Calu3 (cell line): ENCODE results near the gene RAB7B. TPM values are rescaled to one million over a fixed set of nuclear protein-coding genes. Genes with fewer than 3 reads are reported as not detected.

Source experiments
- BruUV-seq: library from RNA; stranded (reverse); fragments of 400-500 nt; replicated peaks from 2 replicates; lab custom pipeline; 2021; lab: Mats Ljungman, UMichigan
- CTCF ChIA-PET: fragments of 300-600 bp; sonication (Branson Sonifier 250); formaldehyde crosslinking; loops from one replicate; lab custom pipeline; 2022; ENCODE audit warnings: antibody characterized with exemption; lab: Charles Lee
- DNase-seq: peaks from one replicate; pipeline ENCODE4 v3.0.0; 2022
- H3K27ac Mint-ChIP-seq: one replicate; pipeline ENCODE4 v1.8.0; 2022; ENCODE audit warnings: mixed read lengths; ENCODE audit not compliant: unreplicated experiment
- H3K27me3 Mint-ChIP-seq: one replicate; pipeline ENCODE4 v1.8.0; 2022; ENCODE audit warnings: mixed read lengths; ENCODE audit not compliant: unreplicated experiment
- H3K36me3 Mint-ChIP-seq: one replicate; pipeline ENCODE4 v1.8.0; 2022; ENCODE audit warnings: mild to moderate bottlenecking, moderate library complexity, mixed read lengths; ENCODE audit not compliant: insufficient read depth, unreplicated experiment
- H3K4me1 Mint-ChIP-seq: one replicate; pipeline ENCODE4 v1.8.0; 2022; ENCODE audit warnings: mild to moderate bottlenecking, low read depth, mixed read lengths; ENCODE audit not compliant: unreplicated experiment
- H3K4me3 Mint-ChIP-seq: one replicate; pipeline ENCODE4 v1.8.0; 2022; ENCODE audit warnings: mild to moderate bottlenecking, low read depth, moderate library complexity, mixed read lengths; ENCODE audit not compliant: unreplicated experiment
- H3K9me3 Mint-ChIP-seq: one replicate; pipeline ENCODE4 v1.8.0; 2022; ENCODE audit warnings: low read depth, mixed read lengths; ENCODE audit not compliant: unreplicated experiment
- CTCF ChIP-seq: fragments of 200-600 bp; IDR thresholded peaks from one replicate; pipeline ENCODE4 v1.8.0; 2022; ENCODE audit warnings: antibody characterized with exemption; ENCODE audit not compliant: unreplicated experiment
- intact Hi-C: fragments of 100-400 bp; cut with micrococcal nuclease; formaldehyde crosslinking; loops from one replicate; pipeline ENCODE4 v1.10.0; 2022; ENCODE audit not compliant: unreplicated experiment
- total RNA-seq: library from RNA; stranded (reverse); gene quantifications from 2 replicates; pipeline ENCODE4 v1.2.3, GENCODE V29; 2022

The RAB7B gene
- total RNA-seq, 1 experiment from 2014 or later = 1.1 TPM

GRCh38 chr1:206021626-206022365 lies 18.6 kb upstream of the RAB7B start:
- Mint-ChIP-seq H3K9me3 (no peaks in the 10 kb centered on the region), H3K4me1 (peaks cover 67% of the 10 kb centered on the region), H3K27ac (peak overlapping the region; percentile 91), H3K36me3 (peaks cover 45% of the 10 kb centered on the region), H3K4me3 (peak overlapping the region; percentile 68), H3K27me3 (no peaks in the 10 kb centered on the region)
- CTCF ChIA-PET = interaction anchor here (0.6 to 3.9 kb wide), 6 partner anchors 9 to 44 kb away, joined by 3 to 11 read pairs (median 6); no protein-coding TSS in a partner anchor
- no peak for TF ChIP-seq CTCF
- TSS peak; percentile 68 for BruUV-seq
- peak; percentile 66 for DNase-seq
- intact Hi-C loops = loop anchor here (5.0 kb wide), 2 partner anchors 36 to 39 kb away; no protein-coding TSS in a partner anchor

GRCh38 chr1:206021008-206021625 lies 17.9 kb upstream of the RAB7B start:
- H3K27me3 Mint-ChIP-seq = no peaks in the 10 kb centered on the region
- intact Hi-C loops = loop anchor here (5.0 kb wide), 2 partner anchors 36 to 39 kb away; no protein-coding TSS in a partner anchor
- TF ChIP-seq CTCF = no peak
- H3K4me3 Mint-ChIP-seq = peak overlapping the region; percentile 68
- BruUV-seq = TSS peak; percentile 12
- CTCF ChIA-PET = interaction anchor here (0.6 to 3.9 kb wide), 6 partner anchors 10 to 44 kb away, joined by 3 to 11 read pairs (median 6); no protein-coding TSS in a partner anchor
- no peaks in the 10 kb centered on the region for H3K9me3 Mint-ChIP-seq
- H3K36me3 Mint-ChIP-seq = peaks cover 48% of the 10 kb centered on the region
- DNase-seq = peak; percentile 65
- H3K4me1 Mint-ChIP-seq = peaks cover 65% of the 10 kb centered on the region
- H3K27ac Mint-ChIP-seq = peak overlapping the region; percentile 91

- H3K27ac Mint-ChIP-seq = peak overlapping the region; percentile 91
- CTCF ChIA-PET = interaction anchor here (0.8 to 3.9 kb wide), 4 partner anchors 10 to 43 kb away, joined by 3 to 11 read pairs (median 6); no protein-coding TSS in a partner anchor
- H3K27me3 Mint-ChIP-seq = no peaks in the 10 kb centered on the region
- H3K4me1 Mint-ChIP-seq = peaks cover 59% of the 10 kb centered on the region
- no peak for TF ChIP-seq CTCF
- DNase-seq = no peak
- H3K4me3 Mint-ChIP-seq = peak overlapping the region; percentile 68
- intact Hi-C loops = loop anchor here (5.0 kb wide), 2 partner anchors 37 to 38 kb away; no protein-coding TSS in a partner anchor
- H3K36me3 Mint-ChIP-seq = peaks cover 54% of the 10 kb centered on the region
- H3K9me3 Mint-ChIP-seq = no peaks in the 10 kb centered on the region
- no TSS peak for BruUV-seq
Measured at GRCh38 chr1:206020393-206021007, 17.3 kb upstream of the RAB7B start.

- peaks cover 57% of the 10 kb centered on the region for H3K36me3 Mint-ChIP-seq
- no peak overlapping the region for H3K27ac Mint-ChIP-seq
- no peaks in the 10 kb centered on the region for H3K27me3 Mint-ChIP-seq
- intact Hi-C loops = no loop called here
- no TSS peak for BruUV-seq
- no peaks in the 10 kb centered on the region for H3K9me3 Mint-ChIP-seq
- H3K4me3 Mint-ChIP-seq = no peak overlapping the region
- H3K4me1 Mint-ChIP-seq = peaks cover 53% of the 10 kb centered on the region
- TF ChIP-seq CTCF = no peak
- CTCF ChIA-PET = no interaction called here
- DNase-seq = no peak
Measured at GRCh38 chr1:206015071-206015470, 11.9 kb upstream of the RAB7B start.
